ENCODE results near the gene SPINK14.

DNA sequence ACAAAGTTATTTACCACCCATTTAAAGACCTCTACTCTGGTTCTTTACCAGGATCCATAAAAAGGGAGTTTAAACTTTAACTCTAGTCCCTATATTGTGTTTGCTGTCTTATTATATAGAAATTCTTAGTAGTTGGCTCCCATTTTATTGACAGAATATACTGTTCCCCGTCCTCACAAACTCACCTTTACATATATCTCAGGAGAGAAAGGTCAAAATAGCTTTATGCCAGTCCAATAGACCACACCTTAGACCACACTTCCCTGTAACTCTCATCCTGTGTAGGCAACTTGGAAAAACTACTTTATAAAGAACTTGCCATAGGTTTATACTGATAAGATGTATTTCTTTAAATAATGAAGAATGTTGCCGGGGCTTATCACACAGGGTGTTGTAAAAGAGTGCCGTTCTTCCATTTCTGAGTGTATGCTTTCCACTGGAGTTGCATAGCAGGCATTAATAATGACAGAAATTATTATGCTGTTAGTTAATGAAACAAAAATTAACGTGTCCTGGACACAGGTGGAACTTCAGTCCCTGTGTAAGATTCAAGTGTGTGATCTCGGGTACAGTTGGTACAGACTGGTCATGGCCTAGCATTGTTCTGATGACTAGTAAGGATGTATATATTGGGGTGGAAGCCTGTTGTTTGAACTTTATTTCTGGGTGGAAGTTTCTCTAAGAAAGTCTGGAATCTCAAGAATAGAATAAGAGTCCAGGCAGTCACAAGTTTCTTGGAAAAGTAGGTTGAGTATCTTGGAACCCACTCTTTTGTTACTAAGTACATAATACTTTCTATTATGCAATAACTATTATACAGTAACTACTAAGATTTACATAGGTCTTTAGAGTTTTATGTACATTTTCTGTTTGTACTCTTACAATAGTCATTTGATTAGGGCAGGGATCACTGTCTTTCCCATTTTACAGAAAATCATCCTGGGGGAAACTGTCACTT lies 33.0 kb upstream of the SPINK14 start:
- TF ChIP-seq, protein P1, sequence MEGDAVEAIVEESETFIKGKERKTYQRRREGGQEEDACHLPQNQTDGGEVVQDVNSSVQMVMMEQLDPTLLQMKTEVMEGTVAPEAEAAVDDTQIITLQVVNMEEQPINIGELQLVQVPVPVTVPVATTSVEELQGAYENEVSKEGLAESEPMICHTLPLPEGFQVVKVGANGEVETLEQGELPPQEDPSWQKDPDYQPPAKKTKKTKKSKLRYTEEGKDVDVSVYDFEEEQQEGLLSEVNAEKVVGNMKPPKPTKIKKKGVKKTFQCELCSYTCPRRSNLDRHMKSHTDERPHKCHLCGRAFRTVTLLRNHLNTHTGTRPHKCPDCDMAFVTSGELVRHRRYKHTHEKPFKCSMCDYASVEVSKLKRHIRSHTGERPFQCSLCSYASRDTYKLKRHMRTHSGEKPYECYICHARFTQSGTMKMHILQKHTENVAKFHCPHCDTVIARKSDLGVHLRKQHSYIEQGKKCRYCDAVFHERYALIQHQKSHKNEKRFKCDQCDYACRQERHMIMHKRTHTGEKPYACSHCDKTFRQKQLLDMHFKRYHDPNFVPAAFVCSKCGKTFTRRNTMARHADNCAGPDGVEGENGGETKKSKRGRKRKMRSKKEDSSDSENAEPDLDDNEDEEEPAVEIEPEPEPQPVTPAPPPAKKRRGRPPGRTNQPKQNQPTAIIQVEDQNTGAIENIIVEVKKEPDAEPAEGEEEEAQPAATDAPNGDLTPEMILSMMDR (conservative IDR thresholded peaks at IDR 0.05 in 1 of 2, IDR thresholded peaks at IDR 0.05 in 1 of 2; ENCODE audit: extremely low read depth in 1 of 2, insufficient read depth in 1 of 2, low read depth in 1 of 2, low read length in 2 of 2), result no peak
- TF ChIP-seq EZH2 (IDR thresholded peaks at IDR 0.05; ENCODE audit: borderline replicate concordance, low read length), result no peak
